ENCODE measurements around the gene HOXD11.

The HOXD11 gene

GRCh38 chr2:176136374-176137251 lies 29.5 kb downstream of the HOXD11 start:
- no peak for DNase-seq

DNA sequence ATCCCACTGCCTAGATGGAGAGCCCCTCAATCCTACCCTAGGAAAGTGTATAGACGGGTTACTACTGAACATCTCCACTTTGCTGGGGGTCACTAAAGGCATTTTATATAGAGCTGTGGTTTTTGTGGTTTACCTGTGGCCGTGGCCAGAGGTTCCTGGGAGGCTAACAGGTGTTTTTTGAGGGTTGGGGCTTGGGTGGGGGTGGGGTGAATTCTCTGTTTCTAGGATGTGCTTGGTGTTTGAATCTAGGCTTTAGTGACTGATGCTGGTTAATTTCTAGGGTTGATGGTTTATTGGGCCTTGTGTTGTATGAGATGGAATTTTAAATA lies 30.1 kb downstream of the HOXD11 start:
- no peak for DNase-seq

DNA sequence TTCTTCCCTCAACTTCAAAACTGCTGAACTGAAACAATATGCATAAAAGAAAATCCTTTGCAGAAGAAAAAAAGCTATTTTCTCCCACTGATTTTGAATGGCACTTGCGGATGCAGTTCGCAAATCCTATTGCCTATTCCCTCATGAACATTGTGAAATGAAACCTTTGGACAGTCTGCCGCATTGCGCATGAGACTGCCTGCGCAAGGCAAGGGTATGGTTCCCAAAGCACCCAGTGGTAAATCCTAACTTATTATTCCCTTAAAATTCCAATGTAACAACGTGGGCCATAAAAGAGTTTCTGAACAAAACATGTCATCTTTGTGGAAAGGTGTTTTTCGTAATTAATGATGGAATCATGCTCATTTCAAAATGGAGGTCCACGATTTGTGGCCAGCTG lies 30.8 kb downstream of the HOXD11 start:
- DNase-seq, result no peak

DNA sequence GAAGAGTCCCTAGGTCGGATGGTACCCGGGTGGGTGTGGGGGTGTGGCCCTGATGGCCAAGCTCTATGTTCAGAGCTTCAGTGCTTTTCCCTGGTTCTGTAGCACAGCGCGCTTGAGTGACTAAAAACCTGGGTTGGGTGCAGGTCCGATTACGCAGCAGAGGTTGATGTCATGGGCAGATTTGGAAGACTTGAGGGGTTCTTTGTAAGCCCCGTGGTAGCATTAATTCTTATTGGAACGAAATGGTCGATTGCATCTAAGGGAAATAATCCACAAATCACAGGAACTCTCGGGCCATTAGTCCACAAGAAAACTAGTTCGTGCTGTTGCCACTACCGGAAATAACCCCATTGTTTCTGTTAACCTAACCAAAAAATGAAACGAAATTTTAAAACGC lies 31.4 kb downstream of the HOXD11 start:
- no peak for DNase-seq

GRCh38 chr2:176138923-176139660 lies 32.0 kb downstream of the HOXD11 start:
- no peak for DNase-seq

DNA sequence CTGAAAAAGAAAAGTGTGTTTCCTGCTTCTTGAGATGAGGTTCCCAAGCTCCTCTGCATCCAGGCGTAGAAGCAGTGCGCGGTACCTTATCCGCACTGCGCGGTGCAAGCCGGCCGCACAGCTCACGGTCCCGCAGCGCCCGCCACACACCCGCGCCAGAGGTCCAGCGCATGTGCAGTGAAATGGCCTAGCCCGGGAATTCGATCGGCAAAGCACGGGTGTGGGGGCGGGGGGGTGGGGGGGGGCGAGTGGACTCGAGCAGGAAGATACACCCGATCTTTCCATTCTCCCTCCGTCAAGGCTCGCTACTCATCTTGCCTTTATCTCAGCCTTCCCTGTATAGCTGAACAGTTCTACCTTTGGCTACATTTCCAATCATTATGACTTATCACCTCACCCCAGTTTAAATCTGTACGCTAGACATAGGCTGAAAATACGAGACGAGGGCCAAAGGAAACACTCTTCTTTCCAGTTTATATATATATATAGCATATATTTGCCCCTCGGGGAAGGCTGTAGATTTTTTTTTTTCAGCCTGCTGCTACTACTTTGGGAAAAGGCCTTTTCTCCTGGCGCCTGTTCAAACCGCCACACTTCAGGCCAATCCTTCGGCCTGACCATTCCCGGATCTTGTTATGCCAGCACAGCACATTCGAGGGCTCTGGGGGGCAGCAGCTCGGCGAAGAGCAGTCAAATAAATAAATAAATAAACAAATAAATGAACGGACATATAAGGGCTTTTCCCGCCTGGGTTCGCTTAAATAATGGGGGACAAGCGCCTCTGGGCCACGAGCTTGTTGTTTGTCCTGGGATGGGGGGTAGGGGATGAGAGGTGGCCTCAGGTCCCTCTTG lies 32.8 kb downstream of the HOXD11 start:
- peak in 1 of 2 experiments; percentile 56 for DNase-seq

GRCh38 chr2:176140513-176141317 lies 33.6 kb downstream of the HOXD11 start:
- peak; percentile 70 to 80 for DNase-seq

DNA sequence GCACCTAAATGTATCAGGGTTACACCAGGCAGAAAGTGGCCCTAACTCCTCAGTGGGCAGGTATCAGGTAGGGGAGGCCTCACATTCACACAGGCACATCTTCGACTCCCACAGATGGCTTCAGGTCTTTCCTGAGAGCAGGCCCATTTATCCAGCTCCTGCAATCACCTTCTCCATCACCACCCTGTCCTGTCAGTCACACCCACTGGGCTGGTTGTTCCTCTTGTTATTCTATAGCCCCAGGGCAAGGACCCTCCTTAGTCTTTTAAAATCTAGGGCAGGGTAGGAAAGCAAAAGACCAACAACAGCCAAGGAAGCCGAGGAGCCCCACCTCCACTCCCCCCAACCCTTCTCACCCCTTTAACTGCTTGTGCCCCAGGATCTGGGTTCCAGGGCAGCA lies 35.2 kb downstream of the HOXD11 start:
- no peak for DNase-seq

DNA sequence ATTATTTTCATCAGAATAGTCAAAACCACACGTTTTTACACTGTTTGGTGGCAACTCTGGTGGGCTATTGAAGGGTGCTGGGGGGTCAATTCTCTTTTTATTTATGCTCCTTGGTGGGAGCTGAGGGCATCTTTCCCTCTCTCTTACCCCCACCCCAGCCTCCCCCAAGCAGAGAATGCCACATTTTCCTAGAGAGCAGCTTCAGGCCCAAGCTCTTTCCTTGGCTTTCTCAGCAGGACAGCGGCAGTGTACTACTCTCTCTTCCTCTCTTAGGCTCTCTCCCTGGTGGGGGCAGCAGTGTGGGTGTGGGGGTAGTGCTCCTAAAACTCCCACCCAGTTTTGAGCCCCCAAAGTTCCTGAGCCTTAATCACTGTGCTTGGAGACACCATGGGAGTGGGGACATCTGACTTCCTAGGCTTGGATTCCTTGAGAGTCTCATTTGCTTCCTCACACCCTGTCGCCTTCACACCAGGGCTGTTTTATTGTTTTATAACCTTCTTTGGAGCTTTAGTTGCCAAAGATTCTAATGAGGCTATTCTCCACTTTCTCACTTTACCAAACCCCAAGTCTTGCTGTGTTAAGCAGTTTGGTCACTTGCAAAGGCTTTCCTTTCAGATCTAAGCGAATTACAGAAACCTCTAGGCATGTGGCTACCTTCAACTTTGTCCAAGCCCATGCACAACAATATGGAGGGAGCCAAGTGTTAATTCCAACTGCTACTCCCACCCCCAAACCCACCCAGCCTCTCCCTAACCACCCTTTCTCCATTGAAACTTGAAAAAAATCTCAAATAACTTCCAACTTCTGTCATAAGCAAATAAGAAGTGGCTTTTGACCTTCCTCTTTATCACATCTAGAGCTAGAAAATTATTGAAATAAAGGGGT lies 38.2 kb downstream of the HOXD11 start:
- no peak for DNase-seq

DNA sequence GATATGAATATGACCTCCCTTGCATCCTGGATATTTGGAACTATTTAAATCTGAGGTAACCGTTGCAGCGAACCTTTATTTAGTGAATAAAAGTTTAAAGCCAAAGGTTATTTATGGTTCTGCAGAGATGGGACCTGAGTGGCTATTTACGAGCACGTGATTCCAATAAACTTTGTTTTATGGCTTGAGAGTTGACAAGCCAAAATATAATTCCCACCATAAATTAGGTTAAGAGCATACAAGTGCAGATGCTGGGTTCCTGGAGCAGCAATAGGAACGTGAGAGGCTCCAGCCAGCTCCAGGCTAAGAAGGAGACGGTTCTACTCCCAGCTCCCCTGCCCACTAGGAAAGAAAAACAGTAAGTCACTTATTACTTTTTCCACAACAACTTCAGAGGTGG lies 39.0 kb downstream of the HOXD11 start:
- no peak for DNase-seq

GRCh38 chr2:176146645-176147044 lies 39.6 kb downstream of the HOXD11 start:
- DNase-seq, result no peak

- no peak for DNase-seq
These were observed 40.2 kb downstream of the HOXD11 start for GRCh38 chr2:176147210-176147799.

- DNase-seq, result no peak
These were observed 40.9 kb downstream of the HOXD11 start for GRCh38 chr2:176147800-176148496.

GRCh38 chr2:176148751-176149421 lies 41.8 kb downstream of the HOXD11 start:
- no peak for DNase-seq

GRCh38 chr2:176149481-176149938 lies 42.4 kb downstream of the HOXD11 start:
- DNase-seq, result no peak

DNA sequence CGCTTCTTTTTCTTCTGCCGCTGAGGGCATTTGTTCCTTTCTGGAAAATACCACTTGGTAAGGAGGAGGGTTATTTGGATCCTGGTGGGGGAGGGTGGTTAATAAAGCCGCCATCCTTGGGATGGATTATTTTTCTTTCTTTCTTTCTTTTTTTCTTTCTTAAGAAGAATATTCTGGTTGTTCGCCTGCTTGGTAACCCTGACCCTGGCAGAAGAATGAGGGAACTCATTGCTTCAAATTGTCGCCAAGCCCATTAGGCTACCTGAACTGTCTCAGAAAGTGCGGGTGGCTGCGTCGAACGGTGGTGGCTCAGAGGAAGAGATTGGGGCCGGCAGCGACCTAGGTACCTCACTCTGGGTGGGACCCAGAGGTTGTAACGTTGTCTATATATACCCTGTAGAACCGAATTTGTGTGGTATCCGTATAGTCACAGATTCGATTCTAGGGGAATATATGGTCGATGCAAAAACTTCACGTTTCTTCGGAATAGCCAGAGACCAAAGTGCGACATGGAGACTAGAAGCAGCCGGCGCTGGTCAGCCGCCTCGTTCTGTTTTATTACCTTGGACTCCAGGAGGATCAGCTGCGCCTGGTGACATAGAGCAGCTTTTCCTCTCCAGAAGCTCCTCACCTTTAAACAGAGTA lies 43.0 kb downstream of the HOXD11 start:
- no peak for DNase-seq

GRCh38 chr2:176150584-176151441 lies 43.7 kb downstream of the HOXD11 start:
- DNase-seq, result no peak

All from Kasumi-1 (cell line).